Effector memory CD4-positive, alpha-beta T cell (primary cell): ENCODE results near the gene SNORC.
A peak's percentile ranks its signal among the peaks of the same experiment; 100 is the strongest.

ENCODE experiments used
- DNase-seq, 3 donors: peaks; one replicate each; pipeline ENCODE4 v3.0.0-alpha.2; 2020
- H3K27ac ChIP-seq: 2 replicates; pipeline ENCODE4 v1.7.0; 2013; ENCODE audit warnings: mild to moderate bottlenecking, low read length, moderate library complexity; ENCODE audit not compliant: insufficient read depth, poor library complexity, severe bottlenecking
- H3K27me3 ChIP-seq: replicated peaks from 2 replicates; pipeline ENCODE4 v1.7.0; 2013; ENCODE audit warnings: mild to moderate bottlenecking, low read length; ENCODE audit not compliant: insufficient read depth, control insufficient read depth, poor library complexity, severe bottlenecking
- H3K36me3 ChIP-seq: 2 replicates; pipeline ENCODE4 v1.7.0; 2013; ENCODE audit warnings: mild to moderate bottlenecking, low read length, moderate library complexity; ENCODE audit not compliant: control insufficient read depth, insufficient read depth
- H3K4me1 ChIP-seq: 2 replicates; pipeline ENCODE4 v1.7.0; 2013; ENCODE audit warnings: low read length, mild to moderate bottlenecking; ENCODE audit not compliant: control insufficient read depth, insufficient read depth, poor library complexity, severe bottlenecking
- H3K4me3 ChIP-seq: 2 replicates; pipeline ENCODE4 v1.7.0; 2013; ENCODE audit warnings: low read length, low read depth, mild to moderate bottlenecking; ENCODE audit not compliant: insufficient read depth, poor library complexity, severe bottlenecking
- H3K9me3 ChIP-seq: 2 replicates; pipeline ENCODE4 v1.7.0; 2013; ENCODE audit warnings: mild to moderate bottlenecking, low read length, moderate library complexity; ENCODE audit not compliant: control insufficient read depth

Gene SNORC

DNA sequence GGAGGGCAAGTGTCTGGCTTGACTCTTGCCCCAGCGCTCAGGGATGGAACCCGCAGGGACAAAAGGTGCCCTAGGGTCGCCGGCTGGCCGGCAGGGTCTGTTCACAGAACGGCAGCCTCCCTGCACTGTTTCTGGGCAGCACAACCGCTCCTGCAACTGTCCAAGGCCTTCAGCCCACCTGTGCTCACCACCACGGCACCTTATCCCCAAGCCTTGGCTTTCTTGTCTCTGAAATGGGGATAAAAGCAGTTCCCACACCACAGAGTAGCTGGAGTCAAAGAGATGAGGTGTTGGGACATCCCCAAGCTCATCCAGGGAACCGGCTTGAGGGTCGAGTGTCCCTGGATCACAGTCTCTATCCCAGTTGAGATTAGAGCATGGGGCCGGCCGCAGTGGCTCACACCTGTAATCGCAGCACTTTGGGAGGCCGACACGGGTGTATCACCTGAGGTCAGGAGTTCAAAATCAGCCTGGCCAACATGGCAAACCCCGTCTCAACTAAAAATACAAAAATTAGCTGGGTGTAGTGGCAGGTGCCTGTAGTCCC, 4.7 kb downstream of the SNORC start:
- H3K27ac ChIP-seq: no peak overlapping the region
- peaks cover 5% of the 10 kb centered on the region for H3K4me1 ChIP-seq
- H3K27me3 ChIP-seq: peaks cover 10% of the 10 kb centered on the region
- no peaks in the 10 kb centered on the region for H3K36me3 ChIP-seq
- no peaks in the 10 kb centered on the region for H3K9me3 ChIP-seq
- H3K4me3 ChIP-seq: no peak overlapping the region
- DNase-seq: no peak

DNA sequence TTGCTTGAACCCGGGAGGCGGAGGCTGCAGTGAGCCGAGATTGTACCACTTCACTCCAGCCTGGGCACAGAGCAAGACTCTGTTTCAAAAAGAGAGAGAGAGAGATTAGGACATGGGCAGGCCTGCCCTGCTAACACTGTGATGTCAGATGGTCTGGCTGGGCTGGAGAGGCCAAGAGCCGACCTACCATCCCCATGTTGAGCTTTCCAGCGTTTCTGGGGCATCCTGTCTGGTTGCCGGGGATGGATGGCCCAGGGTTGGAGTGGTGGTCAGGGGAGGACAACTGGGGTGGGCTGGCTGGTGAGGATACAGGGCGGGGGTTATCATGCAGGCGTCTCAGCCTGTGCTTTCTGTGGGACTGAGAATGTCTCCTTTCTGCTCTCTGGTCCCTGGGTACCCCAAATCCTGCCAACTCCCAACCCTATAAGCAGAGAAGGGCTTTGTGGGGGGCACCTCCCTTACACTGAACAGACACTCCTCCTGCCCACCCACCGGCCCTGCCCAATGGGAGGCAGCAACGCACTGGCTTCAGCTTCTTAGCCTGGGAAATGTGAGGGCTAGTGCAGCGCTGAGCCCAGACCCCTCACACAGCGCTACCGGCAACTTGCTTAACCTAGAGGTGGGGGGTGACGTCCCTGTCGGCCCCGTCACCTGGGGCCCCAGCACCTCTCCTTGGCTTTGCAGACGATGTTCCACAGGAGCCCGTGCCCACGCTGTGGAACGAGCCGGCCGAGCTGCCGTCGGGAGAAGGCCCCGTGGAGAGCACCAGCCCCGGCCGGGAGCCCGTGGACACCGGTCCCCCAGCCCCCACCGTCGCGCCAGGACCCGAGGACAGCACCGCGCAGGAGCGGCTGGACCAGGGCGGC, 5.4 kb downstream of the SNORC start:
- no peak overlapping the region for H3K27ac ChIP-seq
- H3K27me3 ChIP-seq: peaks cover 10% of the 10 kb centered on the region
- H3K4me1 ChIP-seq: peaks cover 5% of the 10 kb centered on the region
- H3K4me3 ChIP-seq: peak overlapping the region; percentile 49
- no peaks in the 10 kb centered on the region for H3K9me3 ChIP-seq
- DNase-seq: no peak
- H3K36me3 ChIP-seq: no peaks in the 10 kb centered on the region

DNA sequence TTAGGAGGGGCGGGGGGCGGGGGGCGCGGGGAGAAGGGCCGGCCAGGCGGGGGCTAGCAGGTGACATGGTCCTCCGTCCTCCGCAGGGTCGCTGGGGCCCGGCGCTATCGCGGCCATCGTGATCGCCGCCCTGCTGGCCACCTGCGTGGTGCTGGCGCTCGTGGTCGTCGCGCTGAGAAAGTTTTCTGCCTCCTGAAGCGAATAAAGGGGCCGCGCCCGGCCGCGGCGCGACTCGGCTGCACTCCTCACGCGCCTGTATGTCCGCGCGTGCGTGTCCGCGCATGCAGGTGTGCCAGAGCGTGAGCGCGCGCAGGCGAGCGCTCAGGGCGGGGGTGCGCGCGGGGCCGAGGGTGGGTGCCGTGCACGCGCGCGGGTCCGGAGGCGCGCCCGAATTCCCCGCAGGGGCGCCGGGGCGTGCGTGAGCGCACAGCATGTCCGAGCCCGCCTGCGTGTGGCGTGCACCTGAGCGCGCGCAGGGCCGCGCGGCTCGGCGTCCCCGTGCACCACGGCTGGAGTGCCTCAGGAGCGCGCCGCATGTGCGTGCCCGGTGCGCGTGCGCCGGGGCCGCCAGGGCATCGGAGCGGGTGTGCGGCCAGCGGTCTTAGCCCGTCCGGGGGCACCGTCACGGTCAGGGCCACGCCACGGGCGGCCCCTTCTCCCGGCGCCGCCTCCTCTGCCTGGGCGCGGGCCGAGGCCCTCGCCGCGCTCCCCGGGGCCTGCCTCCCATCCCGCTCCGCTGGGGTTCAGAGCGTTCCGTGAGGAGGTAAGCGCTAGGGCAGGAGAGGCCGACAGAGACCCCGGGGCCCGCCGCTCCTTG, 6.3 kb downstream of the SNORC start:
- Histone ChIP-seq H3K4me1 (peaks cover 5% of the 10 kb centered on the region), H3K27me3 (peaks cover 10% of the 10 kb centered on the region), H3K4me3 (peak overlapping the region; percentile 49), H3K36me3 (no peaks in the 10 kb centered on the region), H3K27ac (no peak overlapping the region), H3K9me3 (no peaks in the 10 kb centered on the region)
- no peak for DNase-seq

DNA sequence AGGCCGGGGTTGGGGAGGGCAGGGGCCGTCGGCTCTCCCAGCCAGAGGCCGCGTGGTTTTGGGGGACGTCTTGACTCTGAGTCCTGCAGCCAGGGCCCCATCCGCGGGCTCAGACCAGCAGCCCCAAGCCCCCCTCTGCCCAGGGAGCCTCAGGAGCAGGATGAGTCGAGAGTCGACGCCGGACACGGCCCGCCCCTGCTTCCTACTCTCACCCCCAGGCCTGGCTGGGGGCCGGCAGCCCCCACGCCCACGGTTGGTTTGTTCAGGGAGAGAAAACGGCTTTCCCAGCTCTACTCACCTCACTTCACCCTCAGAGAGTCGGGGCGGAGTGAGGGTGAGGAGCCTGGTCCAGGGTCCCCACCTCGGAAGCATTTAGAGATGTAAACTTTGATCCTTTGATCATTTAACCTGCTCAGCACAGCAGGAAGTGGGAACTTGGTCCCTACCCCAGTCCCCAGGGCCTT, 6.9 kb downstream of the SNORC start:
- H3K27ac ChIP-seq: no peak overlapping the region
- peaks cover 5% of the 10 kb centered on the region for H3K4me1 ChIP-seq
- H3K9me3 ChIP-seq: no peaks in the 10 kb centered on the region
- H3K36me3 ChIP-seq: no peaks in the 10 kb centered on the region
- peak overlapping the region; percentile 49 for H3K4me3 ChIP-seq
- no peak for DNase-seq
- H3K27me3 ChIP-seq: peaks cover 10% of the 10 kb centered on the region

DNA sequence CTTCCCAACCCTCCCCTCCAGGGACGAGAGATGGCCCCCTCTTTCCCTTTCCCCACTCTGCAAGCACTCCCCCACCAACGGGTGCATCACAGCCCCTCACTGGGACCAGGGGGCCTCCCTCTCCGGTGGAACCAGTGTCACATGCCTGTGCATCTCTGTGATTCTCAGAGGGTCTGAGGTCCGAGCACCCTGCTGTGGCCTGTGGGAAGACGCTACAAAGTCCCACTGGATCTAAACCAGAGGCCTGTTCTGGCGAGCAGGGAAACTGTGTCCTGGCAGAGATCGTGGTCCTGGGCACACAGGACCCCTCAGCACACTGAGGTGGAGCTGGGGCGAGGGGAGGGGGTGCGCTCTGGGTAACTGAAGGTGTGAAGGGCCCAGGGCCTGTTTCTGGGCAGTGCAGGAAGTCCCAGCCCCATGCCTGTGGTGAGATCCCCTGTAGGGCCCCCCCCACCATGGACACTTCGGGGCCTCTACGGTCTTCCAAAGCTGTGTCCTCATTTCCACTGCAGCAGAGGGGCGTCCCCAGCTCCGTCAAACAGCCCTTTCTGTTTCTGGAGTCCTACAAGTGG, 8.0 kb downstream of the SNORC start:
- H3K27me3 ChIP-seq: peaks cover 10% of the 10 kb centered on the region
- no peak overlapping the region for H3K27ac ChIP-seq
- H3K4me3 ChIP-seq: no peak overlapping the region
- no peaks in the 10 kb centered on the region for H3K36me3 ChIP-seq
- no peak for DNase-seq
- no peaks in the 10 kb centered on the region for H3K9me3 ChIP-seq
- H3K4me1 ChIP-seq: peaks cover 5% of the 10 kb centered on the region

DNA sequence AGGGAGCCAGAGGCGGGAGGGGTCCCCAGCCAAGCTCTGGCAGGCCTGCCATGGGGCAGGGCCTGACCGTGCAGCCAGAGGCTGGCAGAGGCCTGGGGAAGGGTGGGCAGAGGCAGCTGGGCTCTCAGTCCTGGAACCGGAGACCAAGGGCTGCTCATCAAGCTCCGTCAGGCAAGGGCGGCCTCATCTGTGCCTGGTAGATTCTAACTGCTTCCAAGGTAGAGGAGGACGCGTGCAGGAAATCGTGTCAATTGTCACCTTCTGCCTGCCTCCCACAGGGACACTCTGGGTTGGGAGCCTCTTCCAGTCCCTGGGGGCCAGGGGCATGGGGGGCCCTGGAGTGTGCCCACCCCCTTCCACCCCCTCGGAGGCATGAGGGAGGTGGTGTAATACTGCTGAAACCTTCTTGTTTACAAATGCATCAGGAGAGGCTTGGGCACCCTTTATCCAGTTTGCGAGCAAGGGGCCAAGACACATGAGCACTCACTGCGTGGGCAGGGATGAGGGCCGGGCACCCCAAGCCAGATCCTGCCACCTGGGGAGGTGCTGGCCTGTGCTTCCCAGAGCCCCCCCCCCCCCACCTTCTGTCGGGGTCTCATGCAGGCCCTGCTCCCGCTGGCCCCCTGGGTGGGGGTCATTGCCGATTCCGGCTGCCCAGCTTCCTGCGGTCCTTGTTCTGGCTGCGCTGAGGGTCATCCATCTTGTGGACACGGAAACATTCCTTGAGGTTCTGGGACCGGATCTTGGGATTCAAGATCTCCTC, 9.0 kb downstream of the SNORC start:
- Histone ChIP-seq H3K9me3 (no peaks in the 10 kb centered on the region), H3K4me1 (peaks cover 5% of the 10 kb centered on the region), H3K27ac (no peak overlapping the region), H3K27me3 (peaks cover 10% of the 10 kb centered on the region), H3K36me3 (no peaks in the 10 kb centered on the region), H3K4me3 (no peak overlapping the region)
- DNase-seq: no peak

DNA sequence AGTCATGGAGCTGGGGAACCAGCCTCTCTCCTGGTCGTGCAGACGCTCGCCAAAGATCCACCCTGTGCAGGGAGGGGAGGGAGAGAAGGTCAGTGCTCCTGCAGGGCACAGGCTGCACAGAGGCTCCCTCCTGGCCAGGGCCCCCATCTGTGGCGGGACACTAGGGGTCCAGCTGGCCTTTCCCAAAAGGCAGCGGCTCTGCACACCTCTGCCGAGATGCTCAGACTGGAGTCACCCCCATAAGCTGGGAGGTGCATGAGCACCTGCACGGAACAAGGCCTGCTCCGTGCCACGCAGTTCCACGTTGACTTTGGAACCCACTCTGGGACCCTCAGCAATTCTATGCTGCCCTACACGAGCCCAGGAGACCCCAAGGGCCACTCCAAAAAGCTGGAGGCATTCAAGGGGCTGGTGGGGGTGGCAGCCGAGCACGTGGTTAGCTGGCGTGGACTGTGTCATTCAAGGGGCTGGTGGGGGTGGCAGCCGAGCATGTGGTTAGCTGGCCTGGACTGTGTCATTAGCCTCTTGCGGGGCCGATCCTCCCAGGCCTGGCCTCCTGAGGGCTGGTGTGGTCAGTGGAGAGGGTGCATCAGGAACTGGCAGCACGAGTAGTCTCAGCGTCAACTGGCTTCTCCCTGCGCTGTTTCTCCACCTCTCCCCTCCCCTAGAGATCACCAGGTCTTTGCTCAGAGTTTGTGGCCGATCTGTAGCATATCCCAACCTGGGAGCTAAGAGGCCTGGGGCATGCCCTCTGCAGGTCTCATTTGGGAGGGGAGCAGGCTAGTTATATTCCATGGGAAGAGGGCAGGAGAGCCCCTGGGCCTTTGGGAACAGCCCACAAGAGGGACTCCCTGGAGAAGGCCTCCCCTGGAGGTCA, 9.8 kb downstream of the SNORC start:
- no peak overlapping the region for H3K4me3 ChIP-seq
- no peak for DNase-seq

DNA sequence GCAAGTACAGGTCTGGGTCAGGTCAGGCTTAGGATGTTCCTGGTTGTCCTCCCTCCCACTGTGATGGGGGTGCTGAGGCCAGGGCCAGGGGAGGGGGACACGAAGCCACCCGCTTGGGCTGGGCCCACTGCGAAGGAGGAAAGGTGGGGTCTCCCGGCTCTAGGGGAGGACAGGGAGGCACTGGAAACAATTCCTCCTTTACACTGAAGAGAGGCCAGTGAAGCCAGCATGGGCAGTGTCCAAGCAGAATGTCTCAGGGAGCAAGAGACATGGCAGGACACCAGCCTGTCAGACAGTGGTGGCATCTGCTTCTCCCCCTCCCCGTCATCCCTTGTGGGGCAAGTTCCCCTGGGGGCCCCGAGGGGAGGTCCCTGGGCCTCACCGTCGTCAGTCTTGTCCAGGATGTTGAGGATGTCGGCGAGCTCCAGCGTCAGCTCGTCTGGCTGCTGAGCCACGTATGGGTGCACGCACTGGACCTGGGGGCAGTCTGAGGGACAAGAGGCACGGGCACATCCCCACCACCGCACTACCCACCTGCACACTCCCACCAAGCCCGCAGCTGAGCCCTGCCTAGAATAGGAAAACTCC, 10.8 kb downstream of the SNORC start:
- Histone ChIP-seq H3K27me3 (peaks cover under 1% of the 10 kb centered on the region), H3K4me3 (no peak overlapping the region), H3K27ac (no peak overlapping the region), H3K9me3 (no peaks in the 10 kb centered on the region), H3K4me1 (no peaks in the 10 kb centered on the region), H3K36me3 (no peaks in the 10 kb centered on the region)
- DNase-seq: no peak

More for the DNA sequence above, 9.8 kb downstream of the SNORC start:
- Histone ChIP-seq H3K36me3 (no peaks in the 10 kb centered on the region), H3K27ac (no peak overlapping the region), H3K4me1 (peaks cover 5% of the 10 kb centered on the region), H3K9me3 (no peaks in the 10 kb centered on the region), H3K27me3 (peaks cover 5% of the 10 kb centered on the region)
